Esophagus squamous epithelium (tissue), 5 donors: Measurements from ENCODE around the gene UCHL3. TPM values are rescaled to one million over a fixed set of nuclear protein-coding genes. Genes with fewer than 3 reads are reported as not detected.

Source experiments
- DNase-seq: peaks from one replicate; lab custom pipeline; 2025; lab: John Stamatoyannopoulos, UW
- H3K27ac ChIP-seq, 4 donors: fragments of 200-600 bp; sonication (generic); one replicate each; pipeline ENCODE4 v1.5.1; 2016 to 2019; ENCODE audit warnings: mild to moderate bottlenecking in 1 of 4
- H3K27me3 ChIP-seq, 4 donors: fragments of 200-600 bp; sonication (generic); 1 replicate in 3 of 4; 2 replicates in 1 of 4; pipeline versions ENCODE4 v1.5.1 to v1.6.0; 2017 to 2021; ENCODE audit warnings: antibody characterized with exemption in 1 of 4
- H3K36me3 ChIP-seq, 3 donors: fragments of 200-600 bp; sonication (generic); one replicate each; pipeline ENCODE4 v1.5.1; 2016 to 2019
- H3K4me1 ChIP-seq, 3 donors: fragments of 200-600 bp; sonication (generic); one replicate each; pipeline ENCODE4 v1.5.1; 2017 to 2019
- H3K4me3 ChIP-seq, 4 donors: fragments of 200-600 bp; sonication (generic); 1 replicate in 3 of 4; 2 replicates in 1 of 4; pipeline ENCODE4 v1.5.1; 2016 to 2019; ENCODE audit warnings: mild to moderate bottlenecking in 2 of 4, moderate library complexity in 1 of 4
- H3K9me3 ChIP-seq, 3 donors: fragments of 200-600 bp; sonication (generic); one replicate each; pipeline ENCODE4 v1.5.1; 2016 to 2019
- CTCF ChIP-seq, 6 experiments: fragments of 450-650 bp in 4 of 6; fragments of 200-600 bp in 2 of 6; sonication (generic) in 2 of 6; IDR thresholded peaks; one replicate each; pipeline ENCODE4 v1.5.1; 2016 to 2019; ENCODE audit warnings: antibody characterized with exemption in 6 of 6, mild to moderate bottlenecking in 4 of 6, moderate library complexity in 4 of 6
- POLR2A ChIP-seq, 4 donors: fragments of 450-650 bp; IDR thresholded peaks; one replicate each; pipeline ENCODE4 v1.6.1; 2017; ENCODE audit warnings: antibody characterized with exemption in 4 of 4, mild to moderate bottlenecking in 4 of 4, moderate library complexity in 3 of 4
- WGBS, 2 donors: methylation state at CpG; one replicate each; pipeline ENCODE4 v1.1.5; 2018; 5-methylcytosine and 5-hydroxymethylcytosine counted together
- intact Hi-C: fragments of 100-400 bp; cut with DNase I; formaldehyde crosslinking; loops from one replicate; pipeline ENCODE4 v1.15.0; 2022
- total RNA-seq, 4 donors: library from RNA; depleted of rRNA; stranded (reverse); fragments of >200 nt; gene quantifications; one replicate each; pipeline ENCODE4 v1.1.0, GENCODE V29; 2016
- donor health status: DM: yes; HTN: yes; CAD: no.

The UCHL3 gene
- total RNA-seq, 4 donors from 2014 or later = 39.9 to 78.2 (median 54.2) TPM

- Histone ChIP-seq H3K9me3 (peaks cover 0 to 13% (median 6%) of the 10 kb centered on the region in 3 donors), H3K36me3 (peaks cover 0 to 27% (median 0%) of the 10 kb centered on the region in 3 donors), H3K27ac (no peak overlapping the region), H3K27me3 (no peaks in the 10 kb centered on the region), H3K4me3 (no peak overlapping the region), H3K4me1 (no peaks in the 10 kb centered on the region)
- intact Hi-C loops = no loop called here
- TF ChIP-seq CTCF (IDR thresholded peaks at IDR 0.05) = no peak
- no peak for TF ChIP-seq POLR2A (IDR thresholded peaks at IDR 0.05)
- no peak for DNase-seq
Observed at GRCh38 chr13:75583091-75583490, 33.5 kb downstream of the UCHL3 start.

GRCh38 chr13:75585153-75585552 lies 35.6 kb downstream of the UCHL3 start:
- no peak overlapping the region for H3K4me3 ChIP-seq

GRCh38 chr13:75587679-75588078 lies 38.1 kb downstream of the UCHL3 start:
- H3K27me3 ChIP-seq = no peaks in the 10 kb centered on the region
- TF ChIP-seq POLR2A (IDR thresholded peaks at IDR 0.05) = no peak
- no peak for TF ChIP-seq CTCF (IDR thresholded peaks at IDR 0.05)
- intact Hi-C loops = no loop called here
- no peak for DNase-seq
- WGBS, 2 donors = 73 to 100% methylated on average over 1 of the region's 1 CpG
- H3K4me3 ChIP-seq = no peak overlapping the region
- H3K4me1 ChIP-seq = no peaks in the 10 kb centered on the region
- peaks cover 0 to 13% (median 6%) of the 10 kb centered on the region in 3 donors for H3K9me3 ChIP-seq
- H3K27ac ChIP-seq = no peak overlapping the region
- peaks cover 0 to 42% (median 0%) of the 10 kb centered on the region in 3 donors for H3K36me3 ChIP-seq

More at GRCh38 chr13:75585153-75585552, 35.6 kb downstream of the UCHL3 start:
- H3K36me3 ChIP-seq = peaks cover 0 to 35% (median 0%) of the 10 kb centered on the region in 3 donors
- DNase-seq = no peak
- intact Hi-C loops = no loop called here
- TF ChIP-seq CTCF (IDR thresholded peaks at IDR 0.05) = no peak
- TF ChIP-seq POLR2A (IDR thresholded peaks at IDR 0.05) = no peak
- no peaks in the 10 kb centered on the region for H3K27me3 ChIP-seq
- H3K9me3 ChIP-seq = peaks cover 0 to 13% (median 6%) of the 10 kb centered on the region in 3 donors
- H3K27ac ChIP-seq = no peak overlapping the region
- no peaks in the 10 kb centered on the region for H3K4me1 ChIP-seq

- no peak for DNase-seq
- peaks cover 0 to 36% (median 0%) of the 10 kb centered on the region in 3 donors for H3K36me3 ChIP-seq
- TF ChIP-seq POLR2A (IDR thresholded peaks at IDR 0.05) (no peak), CTCF (IDR thresholded peaks at IDR 0.05) (no peak)
- no peak overlapping the region for H3K27ac ChIP-seq
- no peak overlapping the region for H3K4me3 ChIP-seq
- no peaks in the 10 kb centered on the region for H3K27me3 ChIP-seq
- intact Hi-C loops = no loop called here
- no peaks in the 10 kb centered on the region for H3K9me3 ChIP-seq
- WGBS, 2 donors = 52 to 68% methylated on average over 1 of the region's 1 CpG
- H3K4me1 ChIP-seq = no peaks in the 10 kb centered on the region
Observed at GRCh38 chr13:75596657-75597182, 47.1 kb downstream of the UCHL3 start.

DNA sequence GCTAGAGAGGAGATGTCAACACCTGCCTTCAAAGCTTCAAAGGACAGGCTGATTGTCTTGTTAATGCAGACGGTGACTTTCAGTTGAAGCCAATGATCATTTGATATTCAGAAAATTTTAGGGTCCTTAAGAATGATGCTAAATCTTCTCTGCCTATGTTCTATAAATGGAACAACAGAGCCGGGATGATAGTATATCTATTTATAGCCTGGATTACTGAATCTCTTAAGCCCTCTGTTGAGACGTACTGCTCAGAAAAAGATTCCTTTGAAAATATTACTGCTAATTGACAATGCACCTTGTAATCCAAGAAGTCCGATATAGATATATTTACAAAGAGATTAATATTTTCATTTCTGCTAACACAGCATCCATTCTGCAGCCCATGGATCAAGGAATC lies 50.8 kb downstream of the UCHL3 start:
- WGBS, 2 donors = 49 to 64% methylated on average over 4 of the region's 4 CpGs

More for the DNA sequence above, 50.8 kb downstream of the UCHL3 start:
- Histone ChIP-seq H3K4me3 (no peak overlapping the region), H3K36me3 (peaks cover 0 to 44% (median 0%) of the 10 kb centered on the region in 3 donors), H3K4me1 (no peaks in the 10 kb centered on the region), H3K9me3 (no peaks in the 10 kb centered on the region), H3K27ac (no peak overlapping the region), H3K27me3 (no peaks in the 10 kb centered on the region)
- TF ChIP-seq CTCF (IDR thresholded peaks at IDR 0.05) = no peak
- TF ChIP-seq POLR2A (IDR thresholded peaks at IDR 0.05) = no peak
- intact Hi-C loops = no loop called here
- no peak for DNase-seq
